Lower leg skin (tissue), 3 donors: ENCODE results near the gene KDM5A.
"Not testable (repeated sequence)": the region's sequence is repeated elsewhere in the genome, so short reads cannot be mapped to it uniquely, and the experiment has no call there.

ENCODE experiments used
- POLR2A ChIP-seq, 2 donors: fragments of 450-650 bp; IDR thresholded peaks; one replicate each; pipeline ENCODE4 v1.6.1; 2016 to 2017; ENCODE audit warnings: antibody characterized with exemption in 2 of 2, mild to moderate bottlenecking in 1 of 2, moderate library complexity in 1 of 2
- TF ChIP-seq, protein P1 (sequence below), 3 donors: fragments of 450-650 bp; IDR thresholded peaks; one replicate each; pipeline ENCODE4 v1.5.1; 2016; ENCODE audit warnings: antibody characterized with exemption in 3 of 3, mild to moderate bottlenecking in 3 of 3, moderate library complexity in 2 of 3

DNA sequence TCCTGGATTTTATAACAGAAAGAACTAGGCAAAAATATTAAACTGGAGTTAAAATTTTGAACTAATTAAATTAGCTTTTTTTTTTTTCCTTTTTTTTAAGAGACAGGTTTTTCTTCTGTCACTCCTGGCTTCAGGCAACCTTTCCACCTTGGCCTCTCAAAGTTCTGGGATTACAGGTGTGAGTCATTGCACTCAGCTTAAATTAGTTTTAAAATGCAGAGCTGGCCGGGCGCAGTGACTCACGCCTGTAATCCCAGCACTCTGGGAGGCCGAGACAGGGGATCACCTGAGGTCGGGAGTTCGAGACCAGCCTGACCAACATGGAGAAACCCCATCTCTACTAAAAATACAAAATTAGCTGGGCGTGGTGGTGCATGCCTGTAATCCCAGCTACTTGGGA lies 39.5 kb downstream of the KDM5A start:
- not testable (repeated sequence) for TF ChIP-seq POLR2A (IDR thresholded peaks at IDR 0.05)
- TF ChIP-seq, protein P1, sequence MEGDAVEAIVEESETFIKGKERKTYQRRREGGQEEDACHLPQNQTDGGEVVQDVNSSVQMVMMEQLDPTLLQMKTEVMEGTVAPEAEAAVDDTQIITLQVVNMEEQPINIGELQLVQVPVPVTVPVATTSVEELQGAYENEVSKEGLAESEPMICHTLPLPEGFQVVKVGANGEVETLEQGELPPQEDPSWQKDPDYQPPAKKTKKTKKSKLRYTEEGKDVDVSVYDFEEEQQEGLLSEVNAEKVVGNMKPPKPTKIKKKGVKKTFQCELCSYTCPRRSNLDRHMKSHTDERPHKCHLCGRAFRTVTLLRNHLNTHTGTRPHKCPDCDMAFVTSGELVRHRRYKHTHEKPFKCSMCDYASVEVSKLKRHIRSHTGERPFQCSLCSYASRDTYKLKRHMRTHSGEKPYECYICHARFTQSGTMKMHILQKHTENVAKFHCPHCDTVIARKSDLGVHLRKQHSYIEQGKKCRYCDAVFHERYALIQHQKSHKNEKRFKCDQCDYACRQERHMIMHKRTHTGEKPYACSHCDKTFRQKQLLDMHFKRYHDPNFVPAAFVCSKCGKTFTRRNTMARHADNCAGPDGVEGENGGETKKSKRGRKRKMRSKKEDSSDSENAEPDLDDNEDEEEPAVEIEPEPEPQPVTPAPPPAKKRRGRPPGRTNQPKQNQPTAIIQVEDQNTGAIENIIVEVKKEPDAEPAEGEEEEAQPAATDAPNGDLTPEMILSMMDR (IDR thresholded peaks at IDR 0.05), result not testable (repeated sequence)
